ENCODE measurements around the gene IFNB1.

IFNB1 gene

DNA sequence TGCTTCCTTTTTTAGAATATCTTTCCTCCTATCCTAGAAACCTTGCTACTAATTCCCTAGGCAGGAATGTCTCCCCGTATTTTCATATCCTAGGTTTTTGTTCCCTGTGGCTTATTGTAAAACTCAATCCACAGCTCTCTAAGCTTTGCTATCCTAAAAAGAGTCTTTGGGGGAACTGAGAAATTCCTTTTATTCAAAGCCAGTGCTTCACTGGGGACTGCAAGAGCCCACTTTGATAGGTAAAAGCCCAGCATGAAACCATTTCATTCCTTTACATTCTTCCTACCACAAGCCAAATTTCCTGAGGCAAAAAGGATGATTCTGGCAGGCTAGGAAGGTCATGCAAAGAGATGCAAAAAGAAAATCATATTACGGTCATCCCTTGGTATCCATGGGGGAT lies 40.5 kb downstream of the IFNB1 start:
- H3K27ac ChIP-seq (ENCODE audit: low read depth, low read length), result no peak overlapping the region
- H3K4me3 ChIP-seq (ENCODE audit: low read length), result no peak overlapping the region
- H3K79me2 ChIP-seq (ENCODE audit: control insufficient read depth, low read length), result no peaks in the 10 kb centered on the region
- H3K27me3 ChIP-seq (ENCODE audit: control insufficient read depth, low read length), result no peaks in the 10 kb centered on the region
- H3K9me2 ChIP-seq (replicated peaks; ENCODE audit: control insufficient read depth, low read length), result no peaks in the 10 kb centered on the region
- TF ChIP-seq EZH2phosphoT487 (IDR thresholded peaks at IDR 0.05; ENCODE audit: borderline replicate concordance, low read length), result no peak
- TF ChIP-seq, protein P1, sequence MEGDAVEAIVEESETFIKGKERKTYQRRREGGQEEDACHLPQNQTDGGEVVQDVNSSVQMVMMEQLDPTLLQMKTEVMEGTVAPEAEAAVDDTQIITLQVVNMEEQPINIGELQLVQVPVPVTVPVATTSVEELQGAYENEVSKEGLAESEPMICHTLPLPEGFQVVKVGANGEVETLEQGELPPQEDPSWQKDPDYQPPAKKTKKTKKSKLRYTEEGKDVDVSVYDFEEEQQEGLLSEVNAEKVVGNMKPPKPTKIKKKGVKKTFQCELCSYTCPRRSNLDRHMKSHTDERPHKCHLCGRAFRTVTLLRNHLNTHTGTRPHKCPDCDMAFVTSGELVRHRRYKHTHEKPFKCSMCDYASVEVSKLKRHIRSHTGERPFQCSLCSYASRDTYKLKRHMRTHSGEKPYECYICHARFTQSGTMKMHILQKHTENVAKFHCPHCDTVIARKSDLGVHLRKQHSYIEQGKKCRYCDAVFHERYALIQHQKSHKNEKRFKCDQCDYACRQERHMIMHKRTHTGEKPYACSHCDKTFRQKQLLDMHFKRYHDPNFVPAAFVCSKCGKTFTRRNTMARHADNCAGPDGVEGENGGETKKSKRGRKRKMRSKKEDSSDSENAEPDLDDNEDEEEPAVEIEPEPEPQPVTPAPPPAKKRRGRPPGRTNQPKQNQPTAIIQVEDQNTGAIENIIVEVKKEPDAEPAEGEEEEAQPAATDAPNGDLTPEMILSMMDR (IDR thresholded peaks at IDR 0.05; ENCODE audit: low read depth, low read length, poor library complexity, severe bottlenecking), result no peak
- H3K36me3 ChIP-seq (ENCODE audit: control insufficient read depth, low read length), result no peaks in the 10 kb centered on the region
- H4K20me1 ChIP-seq (ENCODE audit: control insufficient read depth, insufficient read depth, low read depth, low read length), result no peaks in the 10 kb centered on the region
- H3F3A ChIP-seq (ENCODE audit: control insufficient read depth, insufficient read depth), result no peaks in the 10 kb centered on the region
- H3K4me1 ChIP-seq (ENCODE audit: control insufficient read depth, low read length), result peaks cover 5% of the 10 kb centered on the region
- H3K4me2 ChIP-seq (ENCODE audit: low read length), result no peak overlapping the region
- no peaks in the 10 kb centered on the region for H3K9me3 ChIP-seq (ENCODE audit: control insufficient read depth, insufficient read depth, low read length)

GRCh38 chr9:21031808-21032183 lies 45.9 kb downstream of the IFNB1 start:
- peak overlapping the region; percentile 66 for H3K4me3 ChIP-seq (ENCODE audit: low read length)
- no peaks in the 10 kb centered on the region for H3K9me2 ChIP-seq (replicated peaks; ENCODE audit: control insufficient read depth, low read length)
- H3K36me3 ChIP-seq (ENCODE audit: control insufficient read depth, low read length), result no peaks in the 10 kb centered on the region
- TF ChIP-seq EZH2phosphoT487 (IDR thresholded peaks at IDR 0.05; ENCODE audit: borderline replicate concordance, low read length), result no peak
- TF ChIP-seq, protein P1 (IDR thresholded peaks at IDR 0.05; ENCODE audit: low read depth, low read length, poor library complexity, severe bottlenecking), result no peak
- H3K4me2 ChIP-seq (ENCODE audit: low read length), result peak overlapping the region; percentile 66
- no peaks in the 10 kb centered on the region for H3K27me3 ChIP-seq (ENCODE audit: control insufficient read depth, low read length)
- H3F3A ChIP-seq (ENCODE audit: control insufficient read depth, insufficient read depth), result no peaks in the 10 kb centered on the region
- no peaks in the 10 kb centered on the region for H3K9me3 ChIP-seq (ENCODE audit: control insufficient read depth, insufficient read depth, low read length)
- H3K27ac ChIP-seq (ENCODE audit: low read depth, low read length), result no peak overlapping the region
- H4K20me1 ChIP-seq (ENCODE audit: control insufficient read depth, insufficient read depth, low read depth, low read length), result no peaks in the 10 kb centered on the region
- H3K79me2 ChIP-seq (ENCODE audit: control insufficient read depth, low read length), result no peaks in the 10 kb centered on the region
- peaks cover 23% of the 10 kb centered on the region for H3K4me1 ChIP-seq (ENCODE audit: control insufficient read depth, low read length)

- Histone ChIP-seq H3K4me3 (ENCODE audit: low read length) (peak within 1 kb of the TSS; percentile 66), H3K27ac (ENCODE audit: low read depth, low read length) (no peak within 1 kb of the TSS), H3K4me2 (ENCODE audit: low read length) (peak within 1 kb of the TSS; percentile 66)
Measured at GRCh38 chr9:21031091-21031807, 46.5 kb downstream of the IFNB1 start, which contains the start of gene HACD4. HACD4 (minus strand) TSS chr9:21031640; CDS start chr9:21031590, 50 bp downstream.

More at GRCh38 chr9:21031091-21031807, 46.5 kb downstream of the IFNB1 start, which contains the start of gene HACD4:
- no peaks in the 10 kb centered on the region for H3K9me2 ChIP-seq (replicated peaks; ENCODE audit: control insufficient read depth, low read length)
- TF ChIP-seq EZH2phosphoT487 (IDR thresholded peaks at IDR 0.05; ENCODE audit: borderline replicate concordance, low read length), result no peak
- TF ChIP-seq, protein P1 (IDR thresholded peaks at IDR 0.05; ENCODE audit: low read depth, low read length, poor library complexity, severe bottlenecking), result no peak
- H3K27me3 ChIP-seq (ENCODE audit: control insufficient read depth, low read length), result no peaks in the 10 kb centered on the region
- H3K36me3 ChIP-seq (ENCODE audit: control insufficient read depth, low read length), result no peaks in the 10 kb centered on the region
- H4K20me1 ChIP-seq (ENCODE audit: control insufficient read depth, insufficient read depth, low read depth, low read length), result no peaks in the 10 kb centered on the region
- H3K9me3 ChIP-seq (ENCODE audit: control insufficient read depth, insufficient read depth, low read length), result no peaks in the 10 kb centered on the region
- peaks cover 23% of the 10 kb centered on the region for H3K4me1 ChIP-seq (ENCODE audit: control insufficient read depth, low read length)
- no peaks in the 10 kb centered on the region for H3K79me2 ChIP-seq (ENCODE audit: control insufficient read depth, low read length)
- no peaks in the 10 kb centered on the region for H3F3A ChIP-seq (ENCODE audit: control insufficient read depth, insufficient read depth)

All from DOHH2 (cell line).